Activated CD8-positive, alpha-beta T cell treated with anti-CD3 and anti-CD28 coated beads for 36 hours (primary cell): ENCODE measurements around the gene FGD3. TPM values are rescaled to one million over a fixed set of nuclear protein-coding genes. Genes with fewer than 3 reads are reported as not detected.

Source experiments
- ATAC-seq: fragments of 200-7000 bp; cut with Tn5 transposase; one replicate; pipeline ENCODE4 v1.10.0; 2021; ENCODE audit warnings: mild to moderate bottlenecking, moderate library complexity
- CTCF ChIA-PET: fragments of 350-600 bp; sonication (Branson Sonifier 250); formaldehyde crosslinking; loops from one replicate; lab custom pipeline; 2021; ENCODE audit warnings: antibody characterized with exemption; lab: Charles Lee
- POLR2A ChIA-PET: fragments of 350-600 bp; sonication (Branson Sonifier 250); formaldehyde crosslinking; loops from one replicate; lab custom pipeline; 2021; ENCODE audit warnings: antibody characterized with exemption; lab: Charles Lee
- DNase-seq: peaks from one replicate; pipeline ENCODE4 v3.0.0-alpha.2; 2020
- H3K27ac Mint-ChIP-seq: one replicate; pipeline ENCODE4 v1.8.0; 2021; ENCODE audit warnings: mild to moderate bottlenecking, mixed read lengths
- H3K27me3 Mint-ChIP-seq: one replicate; pipeline ENCODE4 v1.8.0; 2021; ENCODE audit warnings: mixed read lengths
- H3K36me3 Mint-ChIP-seq: one replicate; pipeline ENCODE4 v1.8.0; 2021; ENCODE audit warnings: low read depth, mixed read lengths
- H3K4me1 Mint-ChIP-seq: one replicate; pipeline ENCODE4 v1.8.0; 2021; ENCODE audit warnings: low read depth, mixed read lengths
- H3K4me3 Mint-ChIP-seq: one replicate; pipeline ENCODE4 v1.8.0; 2021; ENCODE audit warnings: mild to moderate bottlenecking, moderate library complexity, mixed read lengths
- H3K9me3 Mint-ChIP-seq: one replicate; pipeline ENCODE4 v1.8.0; 2021; ENCODE audit warnings: mixed read lengths
- CTCF ChIP-seq: fragments of 200-600 bp; IDR thresholded peaks from one replicate; pipeline ENCODE4 v1.8.0; 2022; ENCODE audit warnings: antibody characterized with exemption, mild to moderate bottlenecking
- intact Hi-C: fragments of 100-400 bp; cut with micrococcal nuclease; formaldehyde crosslinking; loops from one replicate; pipeline ENCODE4 v1.10.0; 2022
- total RNA-seq, 2 experiments: library from RNA; stranded (reverse); gene quantifications; one replicate each; pipeline ENCODE4 v1.2.3, GENCODE V29; 2021

FGD3 gene
- total RNA-seq, 2 experiments from 2014 or later, result 41.6 to 43.5 TPM

- Mint-ChIP-seq H3K27me3 (no peaks in the 10 kb centered on the region), H3K4me3 (no peak overlapping the region), H3K4me1 (peaks cover 33% of the 10 kb centered on the region), H3K36me3 (peaks cover 61% of the 10 kb centered on the region), H3K27ac (peak overlapping the region; percentile 91), H3K9me3 (peaks cover 6% of the 10 kb centered on the region)
- intact Hi-C loops, result no loop called here
- CTCF ChIA-PET, result interaction anchor here (1.0 to 1.6 kb wide), 3 partner anchors 25 to 83 kb away, joined by 3 to 6 read pairs (median 4); no protein-coding TSS in a partner anchor
- ATAC-seq, result peak; percentile 86
- no peak for TF ChIP-seq CTCF
- POLR2A ChIA-PET, result interaction anchor here (1.0 to 3.2 kb wide), 9 partner anchors 8 to 118 kb away, joined by 3 to 18 read pairs (median 7); no protein-coding TSS in a partner anchor
- peak; percentile 64 for DNase-seq
Measured at GRCh38 chr9:93083592-93084470, 136.5 kb downstream of the FGD3 start.

GRCh38 chr9:93084471-93084881, 137.2 kb downstream of the FGD3 start:
- no peak for TF ChIP-seq CTCF
- Mint-ChIP-seq H3K4me3 (no peak overlapping the region), H3K27ac (no peak overlapping the region), H3K27me3 (no peaks in the 10 kb centered on the region), H3K9me3 (peaks cover 6% of the 10 kb centered on the region), H3K36me3 (peaks cover 66% of the 10 kb centered on the region), H3K4me1 (peaks cover 38% of the 10 kb centered on the region)
- CTCF ChIA-PET, result interaction anchor here (1.0 to 1.6 kb wide), 3 partner anchors 25 to 83 kb away, joined by 3 to 6 read pairs (median 4); no protein-coding TSS in a partner anchor
- DNase-seq, result no peak
- POLR2A ChIA-PET, result interaction anchor here (1.4 to 3.2 kb wide), 6 partner anchors 11 to 119 kb away, joined by 3 to 18 read pairs (median 8); no protein-coding TSS in a partner anchor
- ATAC-seq, result no peak
- intact Hi-C loops, result no loop called here

- POLR2A ChIA-PET, result interaction anchor here (0.8 to 3.2 kb wide), 3 partner anchors 13 to 21 kb away, joined by 3 to 18 read pairs (median 4); no protein-coding TSS in a partner anchor
- Mint-ChIP-seq H3K27me3 (no peaks in the 10 kb centered on the region), H3K4me1 (peaks cover 48% of the 10 kb centered on the region), H3K36me3 (peaks cover 70% of the 10 kb centered on the region), H3K4me3 (no peak overlapping the region), H3K27ac (no peak overlapping the region), H3K9me3 (peaks cover 9% of the 10 kb centered on the region)
- CTCF ChIA-PET, result no interaction called here
- no peak for ATAC-seq
- intact Hi-C loops, result no loop called here
- TF ChIP-seq CTCF, result no peak
- DNase-seq, result no peak
Measured at GRCh38 chr9:93085676-93086075, 138.4 kb downstream of the FGD3 start.

Other genes with a start within 250 kb of the FGD3 start
- 10 to 100 TPM; 14.2 to 16.8 TPM for gene BICD2, start 182.7 kb upstream of the FGD3 start, total RNA-seq
- gene ZNF484, start 69.5 kb upstream of the FGD3 start, total RNA-seq, result 1 to 10 TPM; 5.8 to 6.2 TPM
- 10 to 100 TPM; 34.6 to 36.7 TPM for gene SUSD3, start 111.2 kb downstream of the FGD3 start, total RNA-seq
- 10 to 100 TPM; 42.9 to 43.4 TPM for gene CARD19, start 148.7 kb downstream of the FGD3 start, total RNA-seq
- gene NINJ1, start 186.7 kb downstream of the FGD3 start, total RNA-seq, result 100 to 1,000 TPM; 118 to 120 TPM
- gene WNK2, start 236.6 kb downstream of the FGD3 start, total RNA-seq, result 1 to 10 TPM; 1.7 to 2.8 TPM